Measurements from ENCODE around the gene KDR. TPM values are rescaled to one million over a fixed set of nuclear protein-coding genes. Genes with fewer than 3 reads are reported as not detected.

The KDR gene
- total and polyA plus RNA-seq, 2 donors (not counting 1 experiment from before 2014, with no cell fraction given), result not detected

DNA sequence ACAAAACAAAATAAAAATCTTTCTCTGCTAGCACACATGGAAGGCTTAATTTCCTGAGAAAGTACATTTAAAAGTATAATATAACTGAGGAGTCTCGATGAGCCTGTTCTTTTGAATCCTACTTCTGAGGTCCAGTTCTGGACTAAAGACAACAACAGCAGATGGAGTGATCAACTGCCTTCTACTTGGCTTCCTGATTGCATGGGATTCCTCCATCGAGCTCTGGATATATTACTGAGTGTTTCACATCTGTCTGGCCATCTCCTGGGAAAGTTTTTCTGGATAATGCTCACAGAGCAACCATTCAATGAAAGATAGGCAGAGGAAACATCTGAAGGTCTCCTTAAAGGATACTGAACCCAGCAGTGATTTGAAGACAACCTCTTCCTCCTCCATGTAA lies 42.6 kb downstream of the KDR start:
- POLR2A ChIA-PET, result no interaction called here
- no peak overlapping the region for H3K4me2 ChIP-seq (replicated peaks; ENCODE audit: low read depth, low read length, poor library complexity, severe bottlenecking)
- no peak overlapping the region for H3K4me3 Mint-ChIP-seq

More for the DNA sequence above, 42.6 kb downstream of the KDR start:
- H3K4me3 ChIP-seq (ENCODE audit: control extremely low read depth in 1 of 5, extremely low read depth in 1 of 5, insufficient read depth in 1 of 5, low read depth in 2 of 5, low read length in 4 of 5), result no peak overlapping the region
- TF ChIP-seq EZH2 (IDR thresholded peaks at IDR 0.05; ENCODE audit: borderline replicate concordance, insufficient read depth, low read depth, low read length, poor library complexity, severe bottlenecking), result no peak
- TF ChIP-seq CTCF (IDR thresholded peaks at IDR 0.05), result no peak
- no peak overlapping the region for H2AFZ ChIP-seq (ENCODE audit: insufficient read depth, low read depth, low read length, poor library complexity, severe bottlenecking)
- no peaks in the 10 kb centered on the region for H3K79me2 ChIP-seq (ENCODE audit: control insufficient read depth, insufficient read depth, low read length)
- no peaks in the 10 kb centered on the region for H4K20me1 ChIP-seq (ENCODE audit: control insufficient read depth, insufficient read depth, low read length, poor library complexity, severe bottlenecking)
- no peaks in the 10 kb centered on the region for H3K9me3 ChIP-seq (ENCODE audit: control extremely low read depth in 1 of 3, control insufficient read depth in 2 of 3, insufficient read depth in 1 of 3, low read length in 2 of 3)
- no CpG with 5 or more reads among the region's 2 CpGs for WGBS (ENCODE audit: insufficient coverage)
- CTCF ChIA-PET, result no interaction called here
- H3K27ac ChIP-seq (ENCODE audit: low read length in 2 of 2), result no peak overlapping the region
- intact Hi-C loops (cut with micrococcal nuclease), result no loop called here
- no peaks in the 10 kb centered on the region for H3K9me3 Mint-ChIP-seq (ENCODE audit: insufficient read depth)
- no peak overlapping the region for H3K27ac Mint-ChIP-seq
- no peak for ATAC-seq (ENCODE audit: low read depth)
- H3K4me1 ChIP-seq (ENCODE audit: control insufficient read depth in 2 of 2, insufficient read depth in 2 of 2, low read length in 2 of 2), result no peaks in the 10 kb centered on the region
- peaks cover 0 to 3% (median 0%) of the 10 kb centered on the region in 4 experiments for H3K27me3 ChIP-seq (replicated peaks in 1 of 4; ENCODE audit: control extremely low read depth in 1 of 4, control insufficient read depth in 3 of 4, insufficient read depth in 4 of 4, low read length in 3 of 4)
- H3K27me3 Mint-ChIP-seq, result peaks cover 7% of the 10 kb centered on the region
- H3K36me3 ChIP-seq (replicated peaks in 1 of 2; ENCODE audit: control extremely low read depth in 1 of 2, control insufficient read depth in 1 of 2, extremely low read depth in 1 of 2, insufficient read depth in 2 of 2, low read length in 1 of 2), result no peaks in the 10 kb centered on the region
- no peak overlapping the region for H3K9ac ChIP-seq (ENCODE audit: low read length)
- no peaks in the 10 kb centered on the region for H3K4me1 Mint-ChIP-seq
- no peak for DNase-seq

Measured in B cell (primary cell).